Germinal center (tissue), 1 donor: ENCODE results near the gene NEDD4L.
A peak's percentile ranks its signal among the peaks of the same experiment; 100 is the strongest.

ENCODE experiments used
- DNase-seq: peaks from one replicate; pipeline ENCODE4 v3.0.0; 2012; ENCODE audit warnings: mixed read lengths, low spot score

The NEDD4L gene

DNA sequence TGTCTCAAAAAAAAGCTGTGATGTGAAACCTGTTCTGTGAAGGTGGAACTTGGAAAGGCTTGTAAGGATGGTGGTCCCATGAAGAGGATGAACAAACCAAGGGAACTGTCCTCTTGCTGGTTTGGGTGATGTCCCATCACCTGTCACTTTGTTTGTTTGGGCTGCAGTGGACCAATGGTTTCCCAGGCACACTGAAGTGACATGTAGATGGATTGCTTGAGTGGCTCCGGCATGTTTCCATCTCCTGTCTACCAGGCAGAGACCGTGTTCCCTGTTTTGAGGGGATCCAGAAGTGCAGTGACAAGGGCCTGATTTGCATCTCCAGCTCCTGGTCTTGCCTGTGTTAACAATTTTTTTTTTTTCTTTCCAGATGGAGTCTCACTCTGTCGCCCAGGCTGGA, 8.9 kb downstream of the NEDD4L start:
- DNase-seq, result no peak

DNA sequence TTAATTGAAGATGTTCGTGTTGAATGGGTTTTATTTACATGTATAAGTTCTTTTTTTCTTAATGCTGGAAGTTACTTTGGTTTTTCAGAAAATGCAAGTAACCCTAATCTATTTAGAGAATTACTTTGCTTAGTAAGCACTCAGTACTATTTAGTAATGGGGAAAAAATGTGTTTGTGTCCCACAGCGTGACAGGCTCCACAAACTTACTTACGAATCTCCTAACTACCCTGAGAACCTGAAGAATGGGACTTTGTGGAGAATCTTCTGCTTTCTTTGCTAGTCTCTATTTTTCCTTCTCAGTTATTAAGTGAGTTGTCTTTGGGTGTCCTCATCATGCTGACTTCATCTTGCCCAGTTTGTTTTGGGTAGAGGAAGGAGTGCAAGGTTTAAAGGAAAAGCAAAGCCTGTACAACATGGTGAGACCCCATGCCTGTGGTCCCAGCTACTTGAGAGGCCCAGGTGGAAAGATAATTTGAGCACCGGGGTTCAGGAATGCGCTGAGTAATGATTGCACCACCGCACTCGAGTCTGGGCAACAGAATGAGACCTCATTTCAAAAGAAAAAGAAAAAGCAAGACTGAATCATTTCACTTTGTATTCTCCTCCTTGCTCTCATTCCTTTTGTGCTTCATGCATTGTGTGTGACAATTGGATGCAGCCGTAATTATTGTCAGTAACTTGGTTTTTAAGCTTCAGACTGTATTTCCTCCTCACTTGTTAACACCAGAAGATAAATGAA, 10.2 kb downstream of the NEDD4L start:
- no peak for DNase-seq

DNA sequence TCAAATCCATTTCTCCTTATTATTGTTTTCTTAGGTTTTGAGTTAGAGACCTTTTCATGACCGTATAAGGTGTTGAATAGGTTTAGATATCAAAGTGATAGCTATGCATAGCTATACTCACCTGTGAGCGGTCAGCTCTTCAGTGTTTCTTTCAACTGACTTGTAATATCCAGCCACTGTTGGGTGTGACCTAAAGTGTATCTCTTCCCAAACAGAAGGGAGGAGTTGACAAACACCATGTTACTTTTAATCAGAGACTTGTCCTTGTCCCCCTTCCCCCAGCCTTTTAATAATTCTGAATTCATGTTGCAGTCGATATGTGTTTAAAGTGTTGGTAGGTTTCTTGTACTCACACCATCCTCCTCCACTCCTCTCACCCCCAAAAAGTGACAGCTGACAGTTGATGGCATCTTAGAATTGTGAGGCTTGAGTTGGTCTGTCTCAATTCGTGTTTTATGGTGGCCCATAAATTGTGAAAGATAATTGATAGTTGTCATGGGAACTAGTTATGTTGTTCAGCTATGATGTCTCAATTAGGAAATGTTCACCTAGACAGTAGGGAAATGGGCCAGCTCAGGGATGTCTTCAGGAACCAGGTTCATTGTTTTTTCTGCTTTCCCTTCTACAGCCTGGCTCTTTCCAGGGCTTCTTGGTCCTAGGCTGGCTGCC, 12.0 kb downstream of the NEDD4L start:
- DNase-seq, result no peak

DNA sequence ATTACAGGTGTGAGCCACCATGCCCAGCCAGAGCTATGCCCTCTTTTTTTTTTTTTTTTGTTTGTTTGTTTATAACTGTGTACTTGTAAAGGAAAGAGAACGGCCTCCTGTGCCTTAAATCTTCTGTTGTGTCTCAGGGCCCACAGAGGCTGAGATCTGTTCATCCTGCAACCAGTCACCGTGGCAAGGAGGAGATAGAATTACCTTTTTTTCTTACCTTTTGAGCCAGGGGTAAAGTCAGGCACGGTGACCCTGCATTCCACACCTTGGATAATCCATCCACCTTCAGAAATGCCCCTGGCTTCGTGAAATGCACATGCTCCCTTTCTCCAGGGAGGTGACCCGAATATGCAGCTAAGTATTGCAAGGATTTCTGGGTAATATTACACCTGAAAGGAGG, 12.8 kb downstream of the NEDD4L start:
- no peak for DNase-seq

DNA sequence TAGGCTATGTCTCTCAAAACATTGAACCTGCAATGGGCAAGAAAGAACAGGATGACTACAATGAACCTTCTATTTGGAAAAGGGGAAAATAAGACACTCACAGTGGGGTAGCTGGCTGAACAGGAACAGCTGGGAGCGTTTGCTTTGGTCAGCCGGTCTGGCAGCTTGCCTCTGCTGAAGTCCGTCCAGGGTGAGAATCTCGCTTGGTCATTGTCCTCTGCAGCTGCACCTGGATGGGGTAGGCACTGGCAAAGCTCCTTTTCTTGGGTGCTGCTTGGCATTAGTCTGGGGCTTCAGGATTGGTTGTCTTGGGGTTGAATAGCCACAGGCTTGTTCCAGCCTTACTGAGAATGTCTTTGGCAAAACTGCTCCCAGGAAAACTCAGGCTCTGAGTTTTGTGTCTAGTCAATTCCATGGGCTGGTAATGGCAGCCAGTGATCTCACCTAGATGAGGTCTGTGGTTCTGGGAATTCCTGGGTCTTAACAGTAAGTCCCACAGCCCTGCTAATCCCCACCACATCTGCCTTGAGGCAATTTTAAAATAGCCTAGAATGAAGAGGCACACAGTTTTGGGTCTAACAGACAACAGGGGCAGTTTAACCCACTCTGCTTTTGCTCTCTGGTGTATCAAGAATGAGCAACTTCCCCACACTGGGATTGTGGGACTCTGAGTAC, 13.4 kb downstream of the NEDD4L start:
- DNase-seq, result no peak

DNA sequence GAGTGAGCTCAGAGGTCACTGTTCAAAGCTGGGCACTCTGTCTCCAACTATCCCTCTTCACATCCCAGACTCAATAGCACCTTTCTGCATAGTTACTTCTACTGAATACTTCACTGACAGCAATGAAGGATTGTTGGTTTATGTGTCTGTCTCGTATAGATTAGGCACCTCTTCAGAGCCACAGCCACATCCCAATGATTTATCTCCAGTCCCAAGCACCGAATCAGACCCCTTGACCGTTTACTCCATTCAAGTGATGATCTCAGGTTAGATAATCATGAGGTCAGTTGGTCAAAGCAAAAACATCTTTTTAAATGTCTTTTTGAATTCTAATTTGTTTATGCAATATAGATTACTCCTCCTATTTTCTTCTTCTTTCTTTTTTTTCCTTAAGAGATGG, 14.7 kb downstream of the NEDD4L start:
- DNase-seq, result no peak

DNA sequence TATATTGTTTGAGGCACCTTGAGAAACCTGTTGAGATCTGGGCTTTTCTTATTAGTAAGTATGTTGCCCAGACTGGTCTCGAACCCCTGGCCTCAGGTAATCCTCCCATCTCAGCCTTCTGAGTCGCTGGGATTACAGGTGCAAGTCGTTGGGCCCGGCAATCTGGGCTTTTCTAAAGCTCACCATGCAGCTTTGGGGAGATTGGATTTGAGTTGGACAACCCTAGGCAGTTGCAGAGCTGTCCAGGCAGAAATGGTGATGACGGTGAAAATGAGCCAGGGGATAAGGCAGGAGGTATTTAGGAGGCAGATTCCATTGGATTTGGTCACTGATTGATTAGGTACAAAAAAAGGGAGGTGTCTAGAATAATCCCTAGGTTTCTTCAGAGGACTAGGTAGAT, 16.2 kb downstream of the NEDD4L start:
- no peak for DNase-seq

DNA sequence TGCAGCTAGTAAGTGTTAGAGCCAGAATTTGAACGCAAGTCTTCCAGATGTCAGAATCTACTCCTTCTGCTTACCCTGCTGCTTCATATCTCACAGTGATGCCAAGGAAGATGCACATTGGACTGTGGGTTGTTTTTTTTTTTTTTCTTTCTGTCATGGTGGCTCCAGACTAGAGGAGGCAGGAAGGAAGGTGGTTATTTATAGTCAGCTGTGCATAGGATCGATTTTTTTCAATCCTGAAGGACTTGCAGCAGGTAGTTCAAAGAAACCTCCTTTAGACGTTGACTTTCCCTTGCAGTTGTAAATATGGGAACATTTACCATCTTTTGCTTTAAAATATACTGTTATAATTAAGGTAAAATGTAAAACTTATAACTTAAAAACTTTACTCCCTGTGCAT, 17.3 kb downstream of the NEDD4L start:
- no peak for DNase-seq

DNA sequence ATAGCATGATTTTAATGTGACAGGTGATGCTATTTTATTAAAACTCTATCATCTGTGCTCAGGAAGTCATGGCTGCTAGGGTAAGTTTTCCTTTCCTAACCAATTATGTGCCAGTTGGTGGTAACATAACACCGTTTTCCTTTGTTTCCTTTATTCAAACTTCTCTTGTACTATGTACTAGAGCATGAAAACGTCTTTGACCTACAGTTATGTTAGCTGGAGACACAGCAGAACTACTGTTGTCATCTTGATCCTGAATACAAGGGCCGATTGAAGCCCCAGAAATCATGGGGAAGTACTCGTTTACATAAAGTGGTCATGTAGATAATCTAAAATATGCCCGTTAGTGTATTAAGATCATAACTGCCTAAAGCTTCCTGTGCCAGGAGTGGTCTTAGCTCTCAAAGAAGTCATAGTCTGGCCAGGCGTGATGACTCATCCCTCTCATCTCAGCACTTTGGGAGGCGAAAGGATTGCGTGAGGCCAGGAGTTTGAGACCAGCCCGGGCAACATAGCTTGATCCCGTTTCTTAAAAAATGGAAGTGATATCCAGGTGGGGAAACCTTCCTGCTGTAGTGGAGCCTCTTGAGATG, 20.5 kb downstream of the NEDD4L start:
- DNase-seq, result peak; percentile 14

DNA sequence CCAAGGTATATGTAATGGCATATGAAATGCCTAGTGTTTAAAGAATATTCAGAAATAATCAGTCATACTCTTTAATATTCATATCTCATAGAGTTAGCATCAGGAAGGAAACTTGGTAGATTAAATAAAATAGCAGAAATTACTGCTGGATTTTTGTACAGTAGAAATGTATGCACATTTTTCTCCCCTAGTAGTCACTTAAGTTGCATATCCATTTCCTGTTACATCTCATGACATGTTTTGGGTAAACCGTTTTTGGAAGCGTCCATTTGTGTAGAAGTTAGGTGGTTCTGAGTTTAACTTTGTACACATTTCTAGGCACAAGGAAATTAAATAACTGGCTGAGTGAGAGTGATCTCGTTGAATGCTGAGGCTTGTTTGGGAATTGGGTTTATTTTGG, 21.9 kb downstream of the NEDD4L start:
- DNase-seq, result no peak

DNA sequence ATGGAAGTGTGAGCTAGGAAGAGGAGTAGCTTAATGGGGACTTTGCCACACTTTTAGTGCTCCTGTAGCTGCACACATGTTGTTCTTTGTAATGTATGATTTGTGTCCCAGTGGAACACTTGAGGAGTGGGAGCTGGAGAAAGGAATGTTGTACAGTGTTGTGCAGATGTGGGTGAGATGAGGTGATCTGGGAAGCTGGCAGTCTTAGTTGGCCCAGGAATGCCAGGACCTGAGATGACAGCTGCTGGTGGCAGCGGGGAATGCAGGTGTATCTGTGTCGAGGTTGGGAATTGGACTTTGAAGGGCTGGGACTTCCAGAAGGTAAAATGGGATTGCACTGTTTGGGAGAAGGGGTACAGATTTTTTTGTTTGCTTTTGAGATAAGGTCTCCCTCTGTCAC, 23.6 kb downstream of the NEDD4L start:
- DNase-seq, result no peak

DNA sequence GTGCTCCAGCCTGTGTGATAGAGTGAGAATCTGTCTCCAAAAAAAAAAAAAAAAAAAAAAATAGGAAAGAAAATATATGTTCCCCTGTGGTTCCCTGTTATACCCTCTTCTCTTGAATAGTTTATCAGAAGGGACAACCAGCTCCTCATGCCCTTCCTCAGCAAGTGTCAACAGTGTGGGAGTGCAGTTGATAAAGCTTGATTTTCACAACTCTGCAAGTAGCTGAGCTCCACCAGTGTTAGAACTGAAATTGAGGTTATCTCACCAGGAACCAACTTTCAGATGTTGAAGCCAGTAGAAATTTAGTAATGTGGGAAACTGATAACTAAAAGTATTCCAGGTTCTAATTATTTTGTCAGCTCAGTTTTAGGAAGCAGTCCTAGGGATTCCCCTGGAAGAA, 25.1 kb downstream of the NEDD4L start:
- no peak for DNase-seq

DNA sequence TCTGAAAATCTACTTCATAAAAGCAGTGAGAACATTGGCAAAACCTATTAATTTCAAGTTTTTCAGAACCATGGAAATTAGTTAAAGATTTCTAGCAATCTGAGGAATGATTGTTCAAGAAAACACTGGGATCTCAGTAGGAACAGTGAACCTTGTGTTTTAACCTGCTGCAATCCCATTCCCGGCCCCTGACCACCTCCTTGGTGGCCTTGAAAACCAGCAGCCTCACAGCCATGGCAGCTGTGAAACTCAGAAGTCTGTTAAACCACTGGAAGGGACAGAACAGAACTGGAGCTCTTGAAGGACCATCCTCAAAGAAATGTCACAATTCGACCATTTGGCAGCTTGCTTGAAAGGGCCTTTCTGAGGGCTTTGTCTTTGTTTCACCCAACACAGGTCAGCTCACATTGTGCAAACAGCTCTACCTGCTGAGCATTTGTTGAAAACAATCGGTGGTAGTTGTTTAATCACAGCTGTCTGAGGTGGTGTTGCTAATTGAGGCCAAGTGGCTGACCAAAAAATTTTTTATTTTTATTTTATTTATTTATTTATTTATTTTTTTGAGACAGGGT, 25.8 kb downstream of the NEDD4L start:
- no peak for DNase-seq

DNA sequence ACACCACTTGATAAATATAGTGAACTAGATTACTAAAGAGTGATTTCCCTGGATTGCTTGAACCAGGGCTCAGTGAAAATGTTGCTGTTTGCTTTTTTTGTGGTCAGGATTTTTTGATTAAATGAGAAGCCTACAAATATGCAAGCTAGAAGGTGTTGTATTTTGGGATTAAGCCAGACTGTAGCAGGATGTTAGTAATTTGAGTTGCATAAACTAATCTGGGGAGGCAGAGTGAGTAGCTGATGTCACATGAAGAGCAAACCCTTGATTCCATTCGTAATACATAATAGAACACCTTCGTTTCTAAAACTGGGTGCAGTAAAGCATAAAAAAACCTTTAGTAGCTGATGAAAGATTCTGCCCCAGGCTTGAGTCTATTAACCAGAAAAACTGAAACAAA, 32.0 kb downstream of the NEDD4L start:
- no peak for DNase-seq

DNA sequence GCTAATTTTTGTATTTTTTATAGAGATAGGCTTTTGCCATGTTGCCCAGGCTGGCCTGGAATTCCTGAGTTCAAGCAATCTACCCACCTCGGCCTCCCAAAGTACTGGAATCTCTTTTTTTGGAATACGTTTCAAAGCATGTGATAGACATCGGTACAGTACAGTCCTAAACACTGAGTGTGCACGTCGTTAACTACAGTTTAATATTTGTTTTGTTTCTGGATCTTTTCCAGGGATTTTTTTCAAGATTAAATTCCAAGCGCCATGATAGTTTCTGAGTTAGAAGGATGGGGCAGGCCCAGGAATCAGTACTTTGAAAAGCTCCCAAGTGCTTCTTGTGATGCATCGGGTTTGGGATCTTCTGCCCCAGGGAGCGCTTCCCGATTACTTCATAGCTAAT, 33.3 kb downstream of the NEDD4L start:
- no peak for DNase-seq

DNA sequence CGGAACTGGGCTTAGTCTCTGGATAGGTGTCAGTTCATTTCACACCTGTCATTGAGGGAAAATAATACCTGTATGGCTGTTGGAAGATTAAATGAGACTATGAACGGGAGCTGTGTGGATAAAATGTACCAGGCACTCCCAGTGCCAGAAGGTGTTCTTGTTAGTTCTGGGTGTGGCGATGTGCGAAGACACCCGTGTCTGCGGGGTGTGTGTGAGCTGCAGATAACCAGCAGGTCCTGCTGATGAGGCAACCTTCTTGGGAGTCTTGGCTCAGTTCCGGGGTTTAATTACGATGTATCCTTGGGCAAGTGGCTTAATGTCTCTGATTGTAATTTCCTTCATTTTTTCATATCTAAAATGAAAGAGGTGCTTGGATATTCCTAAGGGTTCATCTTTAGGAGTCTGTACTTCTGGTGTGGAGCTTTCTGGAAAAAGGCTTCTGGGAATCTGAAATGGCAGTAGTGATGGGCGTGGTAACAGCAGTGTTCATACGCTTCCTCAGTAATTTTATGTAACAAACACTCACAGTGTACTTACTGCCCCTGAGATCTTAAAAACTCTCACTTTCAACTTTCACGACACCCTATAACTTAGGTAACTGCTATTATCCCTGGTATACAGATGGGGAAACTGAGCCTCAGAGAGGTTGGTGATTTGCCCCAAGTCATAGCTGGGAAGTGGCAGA, 35.0 kb downstream of the NEDD4L start:
- DNase-seq, result no peak

DNA sequence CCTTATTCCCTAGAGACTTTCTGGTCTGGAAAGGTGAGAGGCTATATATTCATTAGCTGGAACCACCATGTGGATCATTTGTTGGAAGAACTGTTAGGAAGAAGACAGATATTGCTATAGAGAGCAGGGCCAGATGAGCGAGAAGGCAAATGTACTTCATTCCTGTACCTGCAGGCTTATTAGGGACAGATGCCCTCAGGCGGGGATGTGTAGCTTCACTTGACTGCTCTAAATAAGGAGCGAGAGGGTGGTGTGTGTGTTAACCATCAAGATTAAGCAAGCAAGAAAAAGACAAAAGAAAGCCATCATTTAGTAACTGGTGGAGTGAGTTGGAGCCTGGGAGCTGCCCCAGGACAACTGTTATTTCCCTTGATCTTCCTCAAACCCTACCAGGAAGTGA, 36.4 kb downstream of the NEDD4L start:
- no peak for DNase-seq

DNA sequence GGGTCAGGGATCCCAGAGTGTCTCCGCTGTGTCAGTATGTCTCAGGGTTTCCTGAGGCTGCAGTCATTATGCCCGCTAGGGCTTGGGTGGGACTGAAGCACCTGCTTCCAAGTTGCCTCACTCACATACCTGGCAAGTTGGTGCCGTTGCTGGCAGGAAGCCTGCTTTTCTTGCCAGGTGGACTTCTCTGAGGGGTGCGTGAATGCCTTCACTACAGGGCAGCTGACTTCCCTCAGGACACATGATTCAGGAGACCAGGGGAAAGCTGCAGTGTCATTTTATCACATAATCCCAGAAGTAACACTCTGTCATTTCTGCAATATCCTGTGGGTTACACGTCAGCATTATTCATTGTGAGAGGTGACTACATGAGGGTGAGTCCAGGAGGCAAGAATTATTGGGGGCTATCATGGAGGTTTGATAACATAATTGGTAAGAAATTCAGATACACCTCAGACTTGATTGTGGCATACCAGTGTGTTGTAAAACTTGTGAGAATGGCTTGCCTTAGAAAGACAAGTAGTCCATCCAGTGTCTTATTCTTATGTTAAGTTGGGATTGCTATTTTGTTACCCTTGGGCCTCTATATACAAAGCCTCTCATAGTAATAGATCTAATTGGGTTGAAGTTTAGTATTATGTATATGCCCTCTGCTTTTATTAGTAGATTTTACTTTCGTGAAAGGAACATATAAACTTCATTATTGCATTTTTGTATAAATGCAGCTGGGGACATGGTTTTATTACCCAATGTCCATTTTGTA, 44.1 kb downstream of the NEDD4L start:
- DNase-seq, result no peak

DNA sequence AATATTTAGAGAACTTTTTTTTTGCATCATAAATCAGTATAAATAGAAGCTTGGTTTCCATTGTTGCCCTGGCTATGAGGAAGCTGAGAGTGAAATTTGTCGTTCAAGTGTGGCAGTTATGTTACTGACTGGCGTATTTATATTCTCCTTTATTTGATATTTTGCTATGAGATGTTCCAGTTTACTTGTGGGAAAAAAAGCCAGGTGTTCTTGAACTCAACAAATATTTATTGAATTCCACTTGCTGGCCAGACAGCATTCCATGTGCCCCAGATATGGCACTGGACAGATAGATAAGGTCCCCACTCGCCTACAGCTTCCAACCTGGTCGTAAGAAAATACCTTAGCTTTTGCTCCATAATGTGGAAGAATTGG, 44.7 kb downstream of the NEDD4L start:
- DNase-seq, result no peak

DNA sequence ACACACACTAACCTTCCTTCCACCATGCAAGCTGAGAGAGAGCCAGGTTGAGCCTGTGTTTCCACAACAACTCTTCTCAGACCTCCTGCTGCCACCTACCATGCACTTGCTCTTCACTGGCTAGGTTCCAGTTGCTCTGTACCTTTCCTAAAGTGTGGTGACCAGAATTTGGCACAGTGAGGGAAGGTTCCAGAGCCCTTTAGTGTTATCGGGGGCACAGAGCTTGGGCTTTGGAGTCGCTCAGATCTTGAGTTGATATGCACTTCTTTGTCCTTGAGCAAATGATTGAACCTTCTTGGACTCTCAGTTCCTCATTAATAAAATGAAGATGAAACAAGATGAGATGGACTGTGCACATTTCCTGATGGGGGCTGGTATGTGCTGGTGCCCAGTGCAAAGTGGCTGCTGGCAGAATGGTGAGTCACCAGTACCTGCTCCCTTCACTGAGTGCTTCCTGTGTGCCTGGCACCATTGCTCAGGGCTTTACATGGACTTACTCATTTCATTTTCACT, 47.1 kb downstream of the NEDD4L start:
- peak; percentile 39 for DNase-seq

DNA sequence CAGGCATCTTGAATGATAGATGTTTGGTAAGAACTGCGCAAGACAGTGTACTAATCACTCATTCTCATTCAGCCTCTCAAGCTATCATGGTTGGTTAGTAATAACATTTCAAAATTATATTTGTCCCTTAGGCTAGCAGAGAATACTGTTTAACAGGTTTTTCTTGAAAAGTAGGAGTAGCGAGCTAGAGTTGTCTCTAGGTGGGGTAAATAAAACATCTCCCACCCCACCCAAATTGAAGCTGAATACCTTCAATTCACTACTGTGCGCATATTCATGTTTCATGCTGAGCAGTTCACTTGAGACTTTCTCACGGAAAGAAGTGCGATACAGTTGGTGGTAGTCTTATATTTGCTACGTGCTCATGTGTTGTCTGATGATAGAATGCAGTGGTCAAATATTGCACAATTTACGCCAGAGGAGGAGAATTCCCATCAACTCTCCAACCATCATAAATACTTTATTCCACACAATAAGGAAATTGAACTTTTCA, 49.3 kb downstream of the NEDD4L start:
- DNase-seq, result no peak
